HCT116 (cell line): ENCODE measurements around the gene RILPL1.

ENCODE experiments used
- CTCF ChIP-seq, 3 experiments: fragments of 200-600 bp in 1 of 3; sonication (generic) in 1 of 3; IDR thresholded peaks in 2 of 3; conservative IDR thresholded peaks in 1 of 3; 2 replicates each; pipeline ENCODE4 v1.5.1; 2012 to 2017; ENCODE audit warnings: low read depth in 2 of 3, low read length in 2 of 3, antibody characterized with exemption in 1 of 3, borderline replicate concordance in 1 of 3, control low read depth in 1 of 3, mild to moderate bottlenecking in 1 of 3, mixed read lengths in 1 of 3, mixed run types in 1 of 3, moderate library complexity in 1 of 3; ENCODE audit not compliant: insufficient read depth in 1 of 3
- EGR1 ChIP-seq: IDR thresholded peaks from 2 replicates; pipeline ENCODE4 v1.6.1; 2012; ENCODE audit warnings: low read depth
- EZH2phosphoT487 ChIP-seq: fragments of 200-600 bp; IDR thresholded peaks from 2 replicates; pipeline ENCODE4 v1.6.1; 2018; ENCODE audit warnings: antibody characterized with exemption, borderline replicate concordance
- POLR2A ChIP-seq: IDR thresholded peaks from 2 replicates; pipeline ENCODE4 v1.7.0; 2011; ENCODE audit warnings: borderline replicate concordance; ENCODE audit not compliant: insufficient read depth, insufficient read length; ENCODE audit errors: extremely low read depth
- SIN3A ChIP-seq: IDR thresholded peaks from 2 replicates; pipeline ENCODE4 v1.6.1; 2012; ENCODE audit warnings: low read depth

GRCh38 chr12:123502163-123502704 is 31.3 kb downstream of the RILPL1 start:
- TF ChIP-seq CTCF (IDR thresholded peaks at IDR 0.05 in 2 of 3, conservative IDR thresholded peaks at IDR 0.05 in 1 of 3; ENCODE audit: borderline replicate concordance in 1 of 3, insufficient read depth in 1 of 3, low read depth in 2 of 3, low read length in 2 of 3): no peak
- TF ChIP-seq EGR1: no peak
- no peak for TF ChIP-seq POLR2A
- no peak for TF ChIP-seq EZH2phosphoT487
- no peak for TF ChIP-seq SIN3A
